ENCODE results near the gene RNF5. TPM values are rescaled to one million over a fixed set of nuclear protein-coding genes. Genes with fewer than 3 reads are reported as not detected.

Gene RNF5
- total RNA-seq, 4 donors from 2014 or later, result 54.6 to 98.3 (median 78.1) TPM

- intact Hi-C loops (cut with DNase I; ENCODE audit: low total_unique reads), result no loop called here
- ATAC-seq (no peak), DNase-seq (no peak)
- H3K27me3 ChIP-seq, result no peaks in the 10 kb centered on the region
- peak overlapping the region; percentile 0 to 50 (median 31) for H3K4me3 ChIP-seq
- H3K36me3 ChIP-seq, result no peaks in the 10 kb centered on the region
- H3K9me3 ChIP-seq, result no peaks in the 10 kb centered on the region
- H3K4me1 ChIP-seq, result no peaks in the 10 kb centered on the region
- peak overlapping the region; percentile 52 to 74 (median 68) for H3K27ac ChIP-seq
- in situ Hi-C loops (cut with MboI; ENCODE audit: low sequenced_read_pairs in 4 of 4), result no loop called here
- TF ChIP-seq, protein P1, sequence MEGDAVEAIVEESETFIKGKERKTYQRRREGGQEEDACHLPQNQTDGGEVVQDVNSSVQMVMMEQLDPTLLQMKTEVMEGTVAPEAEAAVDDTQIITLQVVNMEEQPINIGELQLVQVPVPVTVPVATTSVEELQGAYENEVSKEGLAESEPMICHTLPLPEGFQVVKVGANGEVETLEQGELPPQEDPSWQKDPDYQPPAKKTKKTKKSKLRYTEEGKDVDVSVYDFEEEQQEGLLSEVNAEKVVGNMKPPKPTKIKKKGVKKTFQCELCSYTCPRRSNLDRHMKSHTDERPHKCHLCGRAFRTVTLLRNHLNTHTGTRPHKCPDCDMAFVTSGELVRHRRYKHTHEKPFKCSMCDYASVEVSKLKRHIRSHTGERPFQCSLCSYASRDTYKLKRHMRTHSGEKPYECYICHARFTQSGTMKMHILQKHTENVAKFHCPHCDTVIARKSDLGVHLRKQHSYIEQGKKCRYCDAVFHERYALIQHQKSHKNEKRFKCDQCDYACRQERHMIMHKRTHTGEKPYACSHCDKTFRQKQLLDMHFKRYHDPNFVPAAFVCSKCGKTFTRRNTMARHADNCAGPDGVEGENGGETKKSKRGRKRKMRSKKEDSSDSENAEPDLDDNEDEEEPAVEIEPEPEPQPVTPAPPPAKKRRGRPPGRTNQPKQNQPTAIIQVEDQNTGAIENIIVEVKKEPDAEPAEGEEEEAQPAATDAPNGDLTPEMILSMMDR (IDR thresholded peaks at IDR 0.05 in 4 of 5, conservative IDR thresholded peaks at IDR 0.05 in 1 of 5), result no peak
- no peak for TF ChIP-seq POLR2A (IDR thresholded peaks at IDR 0.05)
Observed at GRCh38 chr6:32222333-32223230, 44.4 kb downstream of the RNF5 start.

DNA sequence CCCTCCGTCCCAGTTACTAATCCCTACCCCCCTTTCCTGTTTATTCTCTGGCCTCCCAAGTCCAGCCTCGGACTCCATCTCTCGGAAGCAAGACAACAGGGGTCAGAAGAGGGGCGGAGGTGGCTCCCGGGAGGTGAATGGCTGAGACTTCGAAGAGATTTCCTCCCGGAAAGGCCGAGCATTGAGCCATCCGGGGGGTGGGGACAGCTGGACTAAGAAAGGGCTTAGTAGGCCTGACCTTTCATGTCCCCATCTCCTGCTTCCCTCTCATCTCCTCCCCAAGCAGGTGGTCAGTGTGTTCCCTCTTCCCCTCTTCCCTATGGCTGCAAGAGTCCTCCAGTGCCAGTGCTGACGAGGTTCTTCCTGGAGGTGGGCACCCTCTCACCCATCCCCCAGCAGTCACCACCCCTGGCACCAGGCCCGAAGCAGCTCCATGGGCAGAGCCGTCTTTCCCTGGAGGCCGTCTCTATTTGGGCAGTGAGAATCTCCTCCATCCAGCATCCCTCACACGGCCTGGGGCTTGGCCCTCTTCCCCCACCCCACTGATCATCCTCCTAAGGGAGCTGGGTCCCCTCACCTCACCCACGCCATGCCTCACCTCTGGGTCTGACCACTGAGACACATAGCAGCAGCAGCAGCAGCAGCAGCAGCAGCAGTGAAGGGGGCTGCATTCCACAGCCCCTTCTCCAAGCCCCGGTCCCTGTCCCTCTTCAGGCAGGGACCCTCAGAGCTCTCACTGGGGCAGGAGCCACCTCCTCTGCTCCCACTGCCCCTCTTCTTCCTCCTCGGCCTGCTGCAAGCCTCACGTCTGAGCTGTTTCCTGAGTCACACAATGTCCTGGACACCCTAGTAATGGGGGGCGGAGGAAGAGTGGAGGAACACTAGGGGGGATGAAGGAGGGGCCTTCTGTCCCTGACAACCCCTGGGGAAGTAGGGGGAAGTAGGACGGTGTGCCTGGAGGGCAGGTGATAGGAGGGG lies 45.3 kb downstream of the RNF5 start, which contains the start of gene NOTCH4:
Gene NOTCH4 (minus strand): TSS at position 810 of the 978 bp plus-strand sequence. CDS start 139 bp downstream, at position 671.
- Histone ChIP-seq H3K4me1 (no peaks in the 10 kb centered on the region), H3K36me3 (no peaks in the 10 kb centered on the region), H3K27ac (peak within 1 kb of the TSS; percentile 52 to 74 (median 68)), H3K27me3 (no peaks in the 10 kb centered on the region), H3K9me3 (no peaks in the 10 kb centered on the region), H3K4me3 (peak within 1 kb of the TSS; percentile 0 to 50 (median 31))
- intact Hi-C loops (cut with DNase I; ENCODE audit: low total_unique reads) (no loop called here), in situ Hi-C loops (cut with MboI; ENCODE audit: low sequenced_read_pairs in 4 of 4) (no loop called here)
- TF ChIP-seq POLR2A (IDR thresholded peaks at IDR 0.05), result peak; percentile 23 to 67
- TF ChIP-seq, protein P1 (IDR thresholded peaks at IDR 0.05 in 4 of 5, conservative IDR thresholded peaks at IDR 0.05 in 1 of 5), result no peak
- peak; percentile 62 to 67 for ATAC-seq
- no peak for DNase-seq

DNA sequence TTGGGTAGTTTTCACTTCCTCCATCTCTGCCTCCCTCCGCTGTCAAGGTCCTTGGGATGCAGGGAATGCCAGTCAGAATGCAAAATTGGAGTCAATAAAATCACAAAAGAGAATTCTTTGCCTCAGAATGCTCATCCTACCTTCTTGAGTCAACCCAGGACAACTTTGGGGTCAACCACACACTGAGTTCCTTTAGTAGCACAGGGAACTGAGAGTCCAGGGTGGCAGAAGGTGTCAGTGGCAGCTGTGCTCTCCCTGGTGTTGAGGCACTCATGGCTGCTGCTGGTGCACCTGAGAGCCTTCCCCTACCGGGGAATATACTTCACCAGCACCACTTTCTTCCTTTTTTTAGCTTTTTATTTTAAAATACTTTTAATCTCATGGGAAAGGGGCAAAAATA lies 46.5 kb downstream of the RNF5 start:
- H3K4me1 ChIP-seq, result no peaks in the 10 kb centered on the region
- intact Hi-C loops (cut with DNase I; ENCODE audit: low total_unique reads), result no loop called here
- peak overlapping the region; percentile 52 to 74 (median 68) for H3K27ac ChIP-seq
- in situ Hi-C loops (cut with MboI; ENCODE audit: low sequenced_read_pairs in 4 of 4), result loop anchor here in 2 of 4 donors (25.0 kb wide), 1 partner anchor 563 kb away; no protein-coding TSS in a partner anchor
- TF ChIP-seq, protein P1 (IDR thresholded peaks at IDR 0.05 in 4 of 5, conservative IDR thresholded peaks at IDR 0.05 in 1 of 5), result no peak
- no peak for TF ChIP-seq POLR2A (IDR thresholded peaks at IDR 0.05)
- ATAC-seq, result no peak
- H3K27me3 ChIP-seq, result no peaks in the 10 kb centered on the region
- no peaks in the 10 kb centered on the region for H3K36me3 ChIP-seq
- no peak overlapping the region for H3K4me3 ChIP-seq
- no peak for DNase-seq
- no peaks in the 10 kb centered on the region for H3K9me3 ChIP-seq

DNA sequence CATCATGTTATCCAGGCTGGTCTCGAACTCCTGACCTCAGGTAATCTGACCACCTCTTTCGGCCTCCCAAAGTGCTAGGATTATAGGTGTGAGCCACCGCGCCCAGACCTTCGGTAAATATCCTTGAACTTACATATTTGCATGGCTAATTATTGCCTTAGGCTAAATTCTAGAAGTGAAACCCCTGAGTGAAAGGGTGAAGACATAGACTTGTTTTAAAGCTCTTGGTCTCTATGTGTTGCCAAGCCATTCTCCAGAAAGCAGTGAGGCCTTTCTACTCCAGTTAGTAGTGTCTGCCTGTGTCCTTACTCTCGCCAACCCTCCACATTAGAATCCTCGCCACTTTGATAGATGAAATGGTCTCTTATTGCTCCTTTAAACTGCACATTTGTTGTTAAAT lies 48.2 kb downstream of the RNF5 start:
- no peak for ATAC-seq
- in situ Hi-C loops (cut with MboI; ENCODE audit: low sequenced_read_pairs in 4 of 4) (loop anchor here in 2 of 4 donors (25.0 kb wide), 1 partner anchor 561 kb away; no protein-coding TSS in a partner anchor), intact Hi-C loops (cut with DNase I; ENCODE audit: low total_unique reads) (no loop called here)

More for the DNA sequence above, 48.2 kb downstream of the RNF5 start:
- no peak overlapping the region for H3K4me3 ChIP-seq
- no peak for TF ChIP-seq POLR2A (IDR thresholded peaks at IDR 0.05)
- TF ChIP-seq, protein P1 (IDR thresholded peaks at IDR 0.05 in 4 of 5, conservative IDR thresholded peaks at IDR 0.05 in 1 of 5), result no peak
- DNase-seq, result no peak
- H3K27ac ChIP-seq, result peak overlapping the region in 1 of 4 donors; percentile 7
- no peaks in the 10 kb centered on the region for H3K36me3 ChIP-seq
- no peaks in the 10 kb centered on the region for H3K4me1 ChIP-seq
- no peaks in the 10 kb centered on the region for H3K9me3 ChIP-seq
- no peaks in the 10 kb centered on the region for H3K27me3 ChIP-seq

Measured in gastrocnemius medialis (tissue), 4 donors.